ENCODE results near the gene SNX33. TPM values are rescaled to one million over a fixed set of nuclear protein-coding genes. Genes with fewer than 3 reads are reported as not detected.

The SNX33 gene
- total RNA-seq, 1 experiment from 2014 or later = 6.1 TPM

DNA sequence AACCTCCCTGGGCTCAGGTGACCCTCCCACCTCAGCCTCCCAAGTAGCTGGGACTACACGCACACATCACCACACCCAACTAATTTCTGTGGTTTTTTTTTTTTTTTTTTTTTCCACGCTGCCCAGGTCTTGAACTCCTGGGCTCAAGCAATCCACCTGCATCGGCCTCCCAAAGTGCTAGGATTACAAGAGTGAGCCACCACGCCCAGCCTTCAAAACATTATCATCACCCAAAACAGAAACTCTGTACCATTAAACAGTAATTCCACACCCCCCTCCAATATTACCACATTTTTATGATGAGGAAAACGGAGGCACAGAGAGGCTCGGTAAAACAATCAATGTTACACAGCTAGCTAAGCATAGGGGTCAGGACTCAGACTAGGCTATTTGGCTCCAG lies 11.7 kb upstream of the SNX33 start:
- Histone ChIP-seq H3K4me3 (no peak overlapping the region), H3K4me1 (replicated peaks) (peaks cover 19% of the 10 kb centered on the region), H3K27me3 (replicated peaks) (no peaks in the 10 kb centered on the region), H3K27ac (no peak overlapping the region), H3K36me3 (peaks cover 28% of the 10 kb centered on the region), H3K9me3 (replicated peaks) (no peaks in the 10 kb centered on the region)
- no peak for DNase-seq (ENCODE audit: low read depth in 1 of 2, low spot score in 2 of 2)

DNA sequence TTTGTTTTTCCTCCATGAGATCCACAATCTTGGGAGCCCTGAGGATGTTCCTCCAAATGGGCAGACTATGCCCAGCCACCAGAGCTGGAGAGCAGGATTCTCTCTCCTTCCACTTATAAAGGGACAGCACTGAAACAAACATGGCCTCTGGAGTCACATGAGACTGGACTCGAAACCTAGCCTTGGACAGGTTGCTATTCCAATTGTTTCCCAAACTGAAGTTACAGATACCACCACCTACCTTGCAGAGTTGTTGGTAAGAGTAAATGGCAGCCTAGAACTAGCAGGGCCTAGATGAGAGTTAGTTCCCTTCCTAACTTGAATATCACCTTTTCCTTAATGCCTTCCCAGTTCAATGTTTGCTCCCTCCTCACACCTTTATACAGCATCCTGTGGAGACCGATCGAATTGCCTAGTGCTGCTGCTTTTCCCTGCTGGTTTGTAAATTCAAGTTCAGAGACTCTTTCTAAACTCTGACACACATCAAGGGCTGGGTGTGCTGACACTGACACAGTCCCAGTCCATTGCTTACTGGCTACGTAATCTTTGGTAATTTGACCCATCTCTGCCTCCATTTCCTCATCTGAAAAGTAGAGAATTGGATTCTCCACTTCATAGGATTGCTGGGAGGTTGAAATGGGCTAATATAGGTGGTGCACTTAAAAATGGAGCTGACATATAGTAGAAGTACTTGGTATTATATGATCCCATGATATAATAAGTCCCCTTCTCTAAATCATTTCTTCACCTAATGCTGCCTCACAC lies 10.3 kb upstream of the SNX33 start:
- H3K27ac ChIP-seq = no peak overlapping the region
- no peak for DNase-seq (ENCODE audit: low read depth in 1 of 2, low spot score in 2 of 2)
- H3K9me3 ChIP-seq (replicated peaks) = no peaks in the 10 kb centered on the region
- H3K4me1 ChIP-seq (replicated peaks) = peaks cover 19% of the 10 kb centered on the region
- no peaks in the 10 kb centered on the region for H3K27me3 ChIP-seq (replicated peaks)
- H3K36me3 ChIP-seq = peaks cover 28% of the 10 kb centered on the region
- H3K4me3 ChIP-seq = no peak overlapping the region

DNA sequence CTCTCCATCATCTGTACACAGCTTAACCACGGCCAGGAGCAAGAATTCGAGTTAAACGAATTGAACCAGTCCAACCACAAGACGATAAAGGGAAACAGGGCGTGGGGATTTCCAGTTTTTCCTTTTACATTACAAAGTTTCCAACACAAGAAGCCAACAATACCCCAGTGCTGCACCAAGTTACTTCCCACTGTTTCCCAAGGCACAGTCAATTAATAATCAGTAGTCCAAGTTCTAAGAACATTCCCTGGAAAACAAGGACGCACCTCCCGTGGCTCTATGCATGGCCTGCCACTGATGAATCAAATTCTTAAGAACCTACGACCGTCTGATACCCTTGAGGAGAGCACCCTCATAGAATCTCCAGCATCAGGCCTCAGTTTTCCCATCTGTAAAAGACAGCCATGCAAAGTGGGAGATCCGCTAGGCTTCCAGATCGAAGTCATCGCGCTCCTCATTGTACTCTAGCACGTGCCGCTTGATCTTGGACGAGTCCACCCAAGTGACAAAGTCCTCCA lies 8.5 kb upstream of the SNX33 start:
- DNase-seq (ENCODE audit: low read depth in 1 of 2, low spot score in 2 of 2) = peak in 1 of 2 experiments; percentile 29
- H3K27me3 ChIP-seq (replicated peaks) = no peaks in the 10 kb centered on the region
- peaks cover 28% of the 10 kb centered on the region for H3K36me3 ChIP-seq
- no peaks in the 10 kb centered on the region for H3K9me3 ChIP-seq (replicated peaks)
- H3K27ac ChIP-seq = peak overlapping the region; percentile 35
- H3K4me1 ChIP-seq (replicated peaks) = peaks cover 19% of the 10 kb centered on the region
- H3K4me3 ChIP-seq = peak overlapping the region; percentile 86

DNA sequence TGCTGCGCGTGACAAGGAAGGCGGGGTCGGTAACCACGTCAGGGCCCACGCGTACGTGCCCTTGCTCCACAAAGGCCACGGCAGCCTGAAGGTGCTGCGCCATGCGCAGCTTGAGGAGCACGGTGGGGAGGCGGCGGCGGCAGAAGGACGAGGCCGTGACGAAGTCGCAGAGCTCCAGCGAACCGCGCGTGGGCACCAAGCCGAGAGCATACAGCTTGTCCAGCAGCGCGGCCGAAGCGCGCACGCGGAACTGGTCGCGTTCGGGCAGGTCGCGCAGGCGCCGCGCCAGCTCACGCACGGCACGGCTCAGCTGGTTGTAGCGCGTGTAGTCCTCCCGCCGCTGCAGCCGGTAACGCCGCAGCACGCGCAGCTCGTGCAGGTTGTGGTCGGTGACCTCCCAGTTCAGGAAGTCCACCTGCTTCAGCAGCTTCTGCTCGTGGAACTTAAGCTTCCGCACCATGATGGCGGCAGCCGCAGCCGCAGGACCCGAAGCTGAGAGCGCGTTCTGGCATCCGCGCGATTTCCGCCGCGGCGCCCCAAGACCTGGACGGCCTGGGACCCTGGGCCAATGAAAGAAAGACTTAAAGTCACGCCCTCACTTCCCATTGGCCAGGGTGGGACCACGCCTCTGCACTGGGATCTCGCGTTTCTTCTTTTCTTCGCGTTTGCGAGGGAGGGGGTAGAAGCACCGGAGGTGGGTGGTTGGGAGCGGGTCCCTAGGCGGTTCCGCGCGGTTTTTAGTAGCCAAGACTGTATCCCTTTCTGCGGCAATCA lies 7.8 kb upstream of the SNX33 start, which contains the start of gene IMP3:
TSS of gene IMP3 (minus strand) at position 516 of the 774 bp plus-strand sequence. CDS start at position 460, 56 bp downstream.
- Histone ChIP-seq H3K4me3 (peak within 1 kb of the TSS; percentile 86), H3K36me3 (peaks cover 28% of the 10 kb centered on the region), H3K4me1 (replicated peaks) (peaks cover 19% of the 10 kb centered on the region), H3K9me3 (replicated peaks) (no peaks in the 10 kb centered on the region), H3K27ac (peak within 1 kb of the TSS; percentile 35), H3K27me3 (replicated peaks) (no peaks in the 10 kb centered on the region)
- DNase-seq (ENCODE audit: low read depth in 1 of 2, low spot score in 2 of 2) = peak; percentile 95 to 97

DNA sequence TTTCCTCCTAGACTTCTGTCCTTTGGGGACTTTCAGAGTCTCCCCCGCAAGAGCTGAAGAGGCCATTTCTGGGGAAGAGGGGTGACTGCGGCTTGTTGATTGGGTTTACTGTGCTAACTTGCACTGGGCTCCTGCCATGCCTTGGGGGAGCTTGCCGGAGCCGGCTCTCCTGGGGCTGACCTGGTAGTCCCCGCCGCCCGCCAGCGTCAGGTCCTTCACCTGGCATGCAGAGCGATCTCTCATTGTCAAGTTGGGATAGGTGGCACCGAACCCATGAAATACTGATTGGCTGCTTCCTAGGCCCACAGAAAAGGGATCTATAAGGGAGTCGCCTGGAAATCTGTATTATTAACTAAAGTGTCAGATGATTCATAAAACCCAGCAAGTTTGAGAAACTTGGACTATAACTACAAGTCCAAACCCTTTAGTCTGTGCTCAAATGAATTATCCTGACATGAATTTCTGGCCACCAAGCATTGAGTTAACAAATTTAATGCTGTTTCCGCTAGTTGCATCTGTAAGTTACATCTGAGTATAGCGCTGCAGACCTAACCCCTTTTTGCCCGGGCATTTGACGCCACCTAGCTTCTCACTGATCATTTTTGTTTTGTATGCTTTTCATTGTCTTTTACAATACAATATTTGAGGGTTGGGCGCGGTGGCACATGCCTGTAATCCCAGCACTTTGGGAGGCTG lies 7.1 kb upstream of the SNX33 start:
- DNase-seq (ENCODE audit: low read depth in 1 of 2, low spot score in 2 of 2) = no peak
- H3K4me3 ChIP-seq = peak overlapping the region; percentile 86
- peaks cover 19% of the 10 kb centered on the region for H3K4me1 ChIP-seq (replicated peaks)
- H3K27me3 ChIP-seq (replicated peaks) = no peaks in the 10 kb centered on the region
- H3K36me3 ChIP-seq = peaks cover 28% of the 10 kb centered on the region
- no peaks in the 10 kb centered on the region for H3K9me3 ChIP-seq (replicated peaks)
- H3K27ac ChIP-seq = peak overlapping the region; percentile 35

DNA sequence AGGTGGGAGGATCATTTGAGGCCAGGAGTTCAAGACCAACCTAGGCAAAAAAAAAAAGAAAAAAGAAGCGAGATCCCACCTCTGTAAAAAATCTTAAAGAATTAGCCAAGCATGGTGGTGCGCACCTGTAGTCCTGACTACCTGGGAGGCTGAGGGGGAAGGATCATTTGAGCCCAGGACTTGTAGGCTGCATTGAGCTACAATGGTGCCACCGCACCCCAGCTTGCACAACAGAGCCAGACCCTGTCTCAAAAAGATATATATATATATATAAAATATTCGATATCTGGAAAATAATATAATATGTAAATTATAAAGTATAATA lies 6.6 kb upstream of the SNX33 start:
- Histone ChIP-seq H3K27ac (no peak overlapping the region), H3K4me3 (no peak overlapping the region), H3K4me1 (replicated peaks) (peaks cover 19% of the 10 kb centered on the region), H3K9me3 (replicated peaks) (no peaks in the 10 kb centered on the region), H3K27me3 (replicated peaks) (no peaks in the 10 kb centered on the region), H3K36me3 (peaks cover 28% of the 10 kb centered on the region)
- no peak for DNase-seq (ENCODE audit: low read depth in 1 of 2, low spot score in 2 of 2)

DNA sequence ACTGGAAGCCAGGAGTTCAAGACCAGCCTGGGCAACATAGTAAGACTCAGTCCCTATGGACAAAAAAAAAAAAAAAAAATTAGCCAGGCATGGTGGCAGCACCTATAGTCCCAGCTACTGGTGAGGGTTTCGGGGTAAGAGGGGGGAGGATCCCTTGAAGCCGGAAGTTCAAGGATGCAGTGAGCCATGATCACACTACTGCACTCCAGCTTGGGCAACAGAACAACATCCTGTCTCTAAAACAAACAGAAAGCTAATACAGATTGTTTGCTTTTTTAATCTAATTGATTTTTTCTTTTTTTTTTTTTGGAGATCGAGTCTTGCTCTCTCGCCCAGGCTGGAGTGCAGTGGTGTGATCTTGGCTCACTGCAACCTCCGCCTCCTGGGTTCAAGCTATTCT lies 6.1 kb upstream of the SNX33 start:
- no peak for DNase-seq (ENCODE audit: low read depth in 1 of 2, low spot score in 2 of 2)
- H3K36me3 ChIP-seq = peaks cover 28% of the 10 kb centered on the region
- no peak overlapping the region for H3K27ac ChIP-seq
- H3K9me3 ChIP-seq (replicated peaks) = no peaks in the 10 kb centered on the region
- H3K27me3 ChIP-seq (replicated peaks) = no peaks in the 10 kb centered on the region
- no peak overlapping the region for H3K4me3 ChIP-seq
- peaks cover 24% of the 10 kb centered on the region for H3K4me1 ChIP-seq (replicated peaks)

DNA sequence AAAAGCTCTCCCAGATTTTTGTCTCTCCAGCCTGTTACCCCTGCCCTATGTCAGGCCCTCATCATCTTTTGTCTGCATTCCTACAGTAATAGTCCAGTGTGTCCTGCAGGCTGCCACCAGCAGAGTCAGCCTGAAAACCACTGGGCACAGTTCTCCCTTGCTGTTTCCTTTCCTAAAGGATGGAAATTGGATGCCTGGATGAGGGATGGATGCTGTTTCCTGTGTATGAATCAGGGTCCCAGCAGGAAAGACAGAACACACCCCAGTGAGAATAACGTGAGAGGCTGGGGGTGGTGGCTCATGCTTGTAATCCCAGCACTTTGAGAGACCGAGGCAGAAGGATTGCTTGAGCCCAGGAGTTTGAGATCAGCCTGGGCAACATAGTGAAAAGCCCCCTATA lies 3.3 kb upstream of the SNX33 start:
- Histone ChIP-seq H3K27ac (no peak overlapping the region), H3K36me3 (peaks cover 12% of the 10 kb centered on the region; the same call in 1 of the 2 replicates), H3K4me3 (no peak overlapping the region), H3K27me3 (replicated peaks) (no peaks in the 10 kb centered on the region), H3K9me3 (replicated peaks) (no peaks in the 10 kb centered on the region), H3K4me1 (replicated peaks) (peaks cover 27% of the 10 kb centered on the region)
- DNase-seq (ENCODE audit: low read depth in 1 of 2, low spot score in 2 of 2) = no peak

DNA sequence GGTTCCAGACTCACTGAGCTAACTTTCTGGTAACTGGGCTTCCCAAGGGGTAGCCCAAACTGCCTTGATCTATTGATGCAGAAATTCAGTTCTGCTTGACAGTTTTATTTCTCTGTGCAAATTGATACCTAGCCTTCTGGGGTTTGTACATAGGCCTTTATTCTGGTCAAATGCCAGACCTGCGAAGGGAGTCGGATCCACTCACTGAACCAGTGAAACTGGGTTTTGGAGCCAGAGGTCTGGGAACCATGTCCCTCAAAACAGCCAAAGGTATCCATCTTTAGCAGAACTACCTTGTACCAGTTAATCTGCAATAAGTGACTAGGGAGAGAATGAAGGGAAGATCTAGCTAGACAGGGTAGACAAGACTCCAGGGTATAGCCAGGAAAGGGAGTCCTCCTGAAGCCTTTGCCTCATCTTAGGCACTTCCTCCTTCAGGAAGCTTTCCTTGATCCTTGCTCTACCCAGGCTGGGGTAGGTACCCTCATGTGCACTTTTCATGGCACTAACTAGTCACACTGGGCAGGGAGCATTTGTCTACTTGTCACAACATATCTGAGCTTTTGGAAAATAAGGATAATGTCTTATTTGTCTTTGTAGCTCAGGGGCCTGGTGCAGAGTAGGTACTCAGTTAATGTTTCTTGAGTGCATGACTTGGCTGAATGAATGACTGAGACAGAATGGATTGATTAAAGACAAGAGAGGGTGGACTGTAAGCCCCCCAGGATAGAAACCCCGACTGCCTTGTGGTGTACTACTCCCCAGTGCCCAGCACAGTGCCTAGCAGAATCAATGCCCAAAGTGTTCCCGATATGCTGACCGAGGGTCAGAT lies 1.4 kb upstream of the SNX33 start:
- Histone ChIP-seq H3K27ac (peak overlapping the region; percentile 49; the same call in 1 of the 2 replicates), H3K4me3 (peak overlapping the region; percentile 88)
- no peak for DNase-seq (ENCODE audit: low read depth in 1 of 2, low spot score in 2 of 2)

DNA sequence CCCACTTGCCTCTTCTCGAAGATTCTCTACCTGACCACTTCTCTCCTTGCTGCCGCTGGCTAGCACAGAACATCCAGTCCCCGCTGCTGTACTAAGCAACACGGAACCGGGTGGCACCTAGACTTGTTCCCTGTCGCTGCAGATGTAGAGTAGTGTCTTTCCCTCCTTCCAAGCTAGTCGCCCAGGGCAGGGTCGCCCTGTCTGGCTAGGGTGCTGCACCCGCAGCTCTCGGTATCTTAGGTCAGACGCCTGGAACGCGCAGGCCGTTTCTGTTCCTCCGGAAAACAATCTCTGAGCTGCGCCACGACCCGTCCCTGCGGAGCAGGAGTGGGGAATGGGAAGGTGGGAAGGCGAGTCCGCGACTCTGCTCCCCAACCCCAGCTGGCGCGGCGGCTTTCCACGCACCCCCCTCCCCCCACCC lies 758 bp upstream of the SNX33 start:
- Histone ChIP-seq H3K9me3 (replicated peaks) (no peaks in the 10 kb centered on the region), H3K4me3 (peak overlapping the region; percentile 88), H3K27me3 (replicated peaks) (no peaks in the 10 kb centered on the region), H3K4me1 (replicated peaks) (peaks cover 44% of the 10 kb centered on the region), H3K27ac (peak overlapping the region; percentile 49), H3K36me3 (peaks cover 29% of the 10 kb centered on the region)
- DNase-seq (ENCODE audit: low read depth in 1 of 2, low spot score in 2 of 2) = peak in 1 of 2 experiments; percentile 34

More for the DNA sequence above, 1.4 kb upstream of the SNX33 start:
- H3K4me1 ChIP-seq (replicated peaks) = peaks cover 40% of the 10 kb centered on the region
- no peaks in the 10 kb centered on the region for H3K27me3 ChIP-seq (replicated peaks)
- H3K36me3 ChIP-seq = peaks cover 26% of the 10 kb centered on the region
- no peaks in the 10 kb centered on the region for H3K9me3 ChIP-seq (replicated peaks)

DNA sequence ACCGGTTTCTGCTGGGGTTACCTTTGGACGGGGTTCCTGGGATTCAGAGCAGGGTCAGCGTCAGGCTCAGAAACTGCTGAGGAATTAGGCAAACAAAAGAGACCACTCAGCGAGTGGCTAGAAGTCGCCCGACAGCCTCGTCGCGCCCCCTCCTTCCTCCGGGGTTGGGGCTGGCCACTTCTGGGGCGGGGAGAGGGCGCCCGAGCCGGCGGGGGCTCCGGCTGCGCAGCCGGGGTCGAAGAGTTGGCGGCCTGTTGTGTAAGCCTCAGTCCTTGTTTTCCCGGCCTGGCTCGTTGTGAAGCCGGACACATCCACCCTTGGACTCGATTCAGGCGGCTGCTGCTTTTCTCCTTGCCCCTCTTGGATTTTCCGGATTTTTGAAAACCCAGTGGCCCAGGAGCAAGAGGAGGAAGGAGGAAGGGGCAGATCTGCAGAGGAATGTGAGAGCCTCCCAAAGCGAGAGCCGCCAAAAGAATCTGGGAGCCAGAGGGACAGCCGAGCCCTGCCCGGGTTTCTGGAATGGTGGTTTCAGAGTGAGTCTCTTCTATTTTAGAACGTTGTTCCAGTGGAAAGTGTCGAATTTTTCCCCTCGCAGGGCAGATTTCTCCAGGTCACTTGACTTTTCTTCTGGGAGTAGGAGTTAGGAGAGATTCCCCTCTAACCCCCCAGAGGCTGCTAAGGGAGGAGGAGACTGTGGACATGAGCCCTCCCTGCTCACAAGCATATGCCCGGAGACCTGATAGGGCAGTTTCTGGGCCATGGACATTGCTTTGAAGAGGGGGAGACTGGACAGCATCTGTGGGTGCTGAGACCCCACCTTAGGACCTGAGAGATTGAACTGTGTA lies 666 bp downstream of the SNX33 start:
- Histone ChIP-seq H3K27me3 (replicated peaks) (no peaks in the 10 kb centered on the region), H3K36me3 (peaks cover 43% of the 10 kb centered on the region), H3K9me3 (replicated peaks) (no peaks in the 10 kb centered on the region), H3K4me1 (replicated peaks) (peaks cover 44% of the 10 kb centered on the region), H3K27ac (peak overlapping the region; percentile 49), H3K4me3 (peak overlapping the region; percentile 88)
- peak in 1 of 2 experiments; percentile 50 for DNase-seq (ENCODE audit: low read depth in 1 of 2, low spot score in 2 of 2)

DNA sequence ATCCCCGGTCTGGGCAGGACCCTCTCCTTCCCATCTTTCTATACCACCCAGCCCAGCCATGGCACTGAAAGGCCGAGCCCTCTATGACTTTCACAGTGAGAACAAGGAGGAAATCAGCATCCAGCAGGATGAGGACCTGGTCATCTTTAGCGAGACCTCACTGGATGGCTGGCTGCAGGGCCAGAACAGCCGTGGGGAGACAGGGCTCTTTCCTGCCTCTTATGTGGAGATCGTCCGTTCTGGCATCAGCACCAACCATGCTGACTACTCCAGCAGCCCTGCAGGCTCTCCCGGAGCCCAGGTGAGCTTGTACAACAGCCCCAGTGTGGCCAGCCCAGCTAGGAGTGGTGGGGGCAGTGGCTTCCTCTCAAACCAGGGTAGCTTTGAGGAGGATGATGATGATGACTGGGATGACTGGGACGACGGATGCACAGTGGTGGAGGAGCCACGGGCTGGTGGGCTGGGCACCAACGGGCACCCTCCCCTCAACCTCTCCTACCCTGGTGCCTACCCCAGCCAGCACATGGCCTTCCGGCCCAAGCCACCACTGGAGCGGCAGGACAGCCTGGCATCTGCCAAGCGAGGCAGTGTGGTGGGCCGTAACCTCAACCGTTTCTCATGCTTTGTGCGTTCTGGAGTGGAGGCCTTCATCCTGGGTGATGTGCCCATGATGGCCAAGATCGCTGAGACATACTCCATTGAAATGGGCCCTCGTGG lies 1.5 kb downstream of the SNX33 start:
- H3K27me3 ChIP-seq (replicated peaks) = no peaks in the 10 kb centered on the region
- H3K9me3 ChIP-seq (replicated peaks) = no peaks in the 10 kb centered on the region
- no peak for DNase-seq (ENCODE audit: low read depth in 1 of 2, low spot score in 2 of 2)
- H3K4me3 ChIP-seq = peak overlapping the region; percentile 88
- H3K4me1 ChIP-seq (replicated peaks) = peaks cover 44% of the 10 kb centered on the region
- 0 out of 2 replicates have a peak overlapping the region, but pooled peaks have one; percentile 49 for H3K27ac ChIP-seq
- peaks cover 46% of the 10 kb centered on the region for H3K36me3 ChIP-seq
